NB4 (cell line): ENCODE measurements around the gene ALDH1L2.
"Not testable (repeated sequence)": the region's sequence is repeated elsewhere in the genome, so short reads cannot be mapped to it uniquely, and the experiment has no call there.

Source experiments
- CTCF ChIP-seq: IDR thresholded peaks from one replicate; pipeline ENCODE4 v1.5.1; 2012; ENCODE audit warnings: low read depth, low read length
- POLR2A ChIP-seq: IDR thresholded peaks from 2 replicates; pipeline ENCODE4 v1.6.1; 2011; ENCODE audit warnings: mild to moderate bottlenecking; ENCODE audit not compliant: insufficient read length; ENCODE audit errors: extremely low read depth

DNA sequence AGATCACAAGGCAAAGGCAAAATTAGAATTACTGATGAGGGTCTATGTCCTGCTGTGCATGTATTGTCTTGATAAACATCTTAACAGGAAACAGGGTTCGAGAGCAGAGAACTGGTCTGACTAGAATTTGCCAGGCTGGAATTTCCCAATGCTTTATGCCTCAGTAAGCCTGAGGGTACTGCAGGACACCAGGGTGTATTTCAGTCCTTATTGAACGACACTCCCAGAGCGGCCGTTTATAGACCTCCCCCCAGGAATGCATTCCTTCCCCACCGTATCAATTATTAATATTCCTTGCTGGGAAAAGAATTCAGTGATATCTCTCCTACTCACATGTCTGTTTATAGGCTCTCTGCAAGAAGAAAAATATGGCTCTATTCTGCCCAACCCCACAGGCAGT lies 11.1 kb upstream of the ALDH1L2 start:
- TF ChIP-seq CTCF, POLR2A: not testable (repeated sequence)
